ENCODE results near the gene PPM1D. TPM values are rescaled to one million over a fixed set of nuclear protein-coding genes. Genes with fewer than 3 reads are reported as not detected.

Gene PPM1D
- total and polyA plus RNA-seq, 10 donors = 2.7 to 19.8 (median 16.1) TPM

- intact Hi-C loops (cut with DNase I; ENCODE audit: low total_unique reads) = no loop called here
- DNase-seq = no peak
- Histone ChIP-seq H3K4me1 (peaks cover 0 to 27% (median 10%) of the 10 kb centered on the region in 6 donors), H3K4me3 (no peak overlapping the region), H3K9me3 (no peaks in the 10 kb centered on the region), H3K27ac (no peak overlapping the region), H3K36me3 (peaks cover 0 to 77% (median 23%) of the 10 kb centered on the region in 6 donors), H3K27me3 (replicated peaks in 1 of 7) (no peaks in the 10 kb centered on the region)
- WGBS, 5 donors = 96 to 98% (median 96%) methylated on average over 5 of the region's 5 CpGs
- TF ChIP-seq CTCF (IDR thresholded peaks at IDR 0.05 in 8 of 11, conservative IDR thresholded peaks at IDR 0.05 in 3 of 11) (no peak), POLR2AphosphoS5 (IDR thresholded peaks at IDR 0.05) (no peak), POLR2A (IDR thresholded peaks at IDR 0.05) (no peak)
Observed at GRCh38 chr17:60656499-60656898, 56.5 kb downstream of the PPM1D start.

GRCh38 chr17:60659156-60659555 lies 59.2 kb downstream of the PPM1D start:
- 78 to 87% (median 83%) methylated on average over 1 of the region's 1 CpG for WGBS, 5 donors
- H3K4me1 ChIP-seq = peaks cover 0 to 2% (median 0%) of the 10 kb centered on the region in 6 donors
- intact Hi-C loops (cut with DNase I; ENCODE audit: low total_unique reads) = no loop called here
- no peaks in the 10 kb centered on the region for H3K9me3 ChIP-seq
- no peak overlapping the region for H3K27ac ChIP-seq
- TF ChIP-seq POLR2AphosphoS5 (IDR thresholded peaks at IDR 0.05) (no peak), CTCF (IDR thresholded peaks at IDR 0.05 in 8 of 11, conservative IDR thresholded peaks at IDR 0.05 in 3 of 11) (no peak), POLR2A (IDR thresholded peaks at IDR 0.05) (no peak)
- H3K36me3 ChIP-seq = peaks cover 0 to 85% (median 30%) of the 10 kb centered on the region in 6 donors
- no peak for DNase-seq
- H3K27me3 ChIP-seq (replicated peaks in 1 of 7) = no peaks in the 10 kb centered on the region
- no peak overlapping the region for H3K4me3 ChIP-seq

- intact Hi-C loops (cut with DNase I; ENCODE audit: low total_unique reads) = no loop called here
- H3K27me3 ChIP-seq (replicated peaks in 1 of 7) = no peaks in the 10 kb centered on the region
- H3K4me3 ChIP-seq = no peak overlapping the region
- no peak overlapping the region for H3K27ac ChIP-seq
- H3K9me3 ChIP-seq = no peaks in the 10 kb centered on the region
- 87 to 94% (median 88%) methylated on average over 2 of the region's 2 CpGs for WGBS, 5 donors
- peaks cover 0 to 88% (median 38%) of the 10 kb centered on the region in 6 donors for H3K36me3 ChIP-seq
- DNase-seq = no peak
- TF ChIP-seq CTCF (IDR thresholded peaks at IDR 0.05 in 8 of 11, conservative IDR thresholded peaks at IDR 0.05 in 3 of 11) (no peak), POLR2AphosphoS5 (IDR thresholded peaks at IDR 0.05) (no peak), POLR2A (IDR thresholded peaks at IDR 0.05) (no peak)
- no peaks in the 10 kb centered on the region for H3K4me1 ChIP-seq
Observed at GRCh38 chr17:60661489-60661888, 61.5 kb downstream of the PPM1D start.

- Histone ChIP-seq H3K4me1 (no peaks in the 10 kb centered on the region), H3K36me3 (peaks cover 0 to 70% (median 23%) of the 10 kb centered on the region in 6 donors), H3K4me3 (no peak overlapping the region), H3K9me3 (no peaks in the 10 kb centered on the region), H3K27me3 (replicated peaks in 1 of 7) (no peaks in the 10 kb centered on the region), H3K27ac (no peak overlapping the region)
- DNase-seq = no peak
- 88 to 95% (median 92%) methylated on average over 1 of the region's 1 CpG for WGBS, 5 donors
- no peak for TF ChIP-seq POLR2A (IDR thresholded peaks at IDR 0.05)
- no peak for TF ChIP-seq CTCF (IDR thresholded peaks at IDR 0.05 in 8 of 11, conservative IDR thresholded peaks at IDR 0.05 in 3 of 11)
- TF ChIP-seq POLR2AphosphoS5 (IDR thresholded peaks at IDR 0.05) = no peak
- intact Hi-C loops (cut with DNase I; ENCODE audit: low total_unique reads) = no loop called here
Observed at GRCh38 chr17:60664022-60664421, 64.0 kb downstream of the PPM1D start.
